ENCODE measurements around the gene MEG3.

Gene MEG3

GRCh38 chr14:100866666-100867630, 41.0 kb downstream of the MEG3 start:
- DNase-seq (ENCODE audit: low read depth), result no peak
- H3K4me3 ChIP-seq (ENCODE audit: low read depth, low read length), result no peak overlapping the region
- TF ChIP-seq, protein P1, sequence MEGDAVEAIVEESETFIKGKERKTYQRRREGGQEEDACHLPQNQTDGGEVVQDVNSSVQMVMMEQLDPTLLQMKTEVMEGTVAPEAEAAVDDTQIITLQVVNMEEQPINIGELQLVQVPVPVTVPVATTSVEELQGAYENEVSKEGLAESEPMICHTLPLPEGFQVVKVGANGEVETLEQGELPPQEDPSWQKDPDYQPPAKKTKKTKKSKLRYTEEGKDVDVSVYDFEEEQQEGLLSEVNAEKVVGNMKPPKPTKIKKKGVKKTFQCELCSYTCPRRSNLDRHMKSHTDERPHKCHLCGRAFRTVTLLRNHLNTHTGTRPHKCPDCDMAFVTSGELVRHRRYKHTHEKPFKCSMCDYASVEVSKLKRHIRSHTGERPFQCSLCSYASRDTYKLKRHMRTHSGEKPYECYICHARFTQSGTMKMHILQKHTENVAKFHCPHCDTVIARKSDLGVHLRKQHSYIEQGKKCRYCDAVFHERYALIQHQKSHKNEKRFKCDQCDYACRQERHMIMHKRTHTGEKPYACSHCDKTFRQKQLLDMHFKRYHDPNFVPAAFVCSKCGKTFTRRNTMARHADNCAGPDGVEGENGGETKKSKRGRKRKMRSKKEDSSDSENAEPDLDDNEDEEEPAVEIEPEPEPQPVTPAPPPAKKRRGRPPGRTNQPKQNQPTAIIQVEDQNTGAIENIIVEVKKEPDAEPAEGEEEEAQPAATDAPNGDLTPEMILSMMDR (conservative IDR thresholded peaks at IDR 0.05; ENCODE audit: low read depth, low read length), result no peak

GRCh38 chr14:100867631-100868315, 41.9 kb downstream of the MEG3 start:
- TF ChIP-seq, protein P1 (conservative IDR thresholded peaks at IDR 0.05; ENCODE audit: low read depth, low read length), result no peak
- H3K4me3 ChIP-seq (ENCODE audit: low read depth, low read length), result no peak overlapping the region
- no peak for DNase-seq (ENCODE audit: low read depth)

DNA sequence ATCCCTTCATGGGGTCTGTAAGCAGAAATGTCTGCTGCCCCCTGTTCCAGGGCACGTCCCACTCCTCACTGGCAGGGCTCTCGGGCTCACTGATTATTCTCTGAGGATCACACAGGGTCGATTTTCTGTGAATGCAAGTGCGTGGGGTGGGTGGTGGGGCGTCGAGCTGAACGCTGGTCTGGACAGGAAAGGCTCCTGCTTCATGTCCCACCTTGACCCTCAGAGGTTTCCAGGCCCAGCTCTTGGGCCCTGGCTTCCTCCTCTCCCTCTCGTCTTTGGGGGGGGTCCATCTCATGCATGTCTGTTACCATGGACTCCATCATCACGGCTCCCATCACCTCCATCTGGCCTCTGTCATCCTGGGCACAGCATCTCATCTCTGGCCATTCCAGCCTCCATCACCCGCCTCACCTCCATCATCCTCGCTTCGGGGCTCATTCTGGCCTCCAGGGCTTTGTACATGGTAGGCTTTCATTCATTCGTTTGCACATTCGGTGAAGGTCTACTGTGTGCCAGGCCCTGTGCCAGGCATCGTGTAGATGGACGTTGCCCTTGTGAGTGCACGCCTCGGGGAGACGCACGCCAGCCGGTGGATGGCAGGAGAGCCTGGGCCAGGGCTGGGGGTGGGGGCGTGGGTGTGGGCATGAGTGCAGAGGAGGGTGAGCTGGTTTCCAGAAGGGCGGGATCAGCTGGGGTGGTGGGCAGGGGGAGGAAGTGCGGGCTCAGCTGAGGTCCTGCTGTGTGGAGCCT, 42.9 kb downstream of the MEG3 start:
- H3K4me3 ChIP-seq (ENCODE audit: low read depth, low read length), result no peak overlapping the region
- TF ChIP-seq, protein P1 (conservative IDR thresholded peaks at IDR 0.05; ENCODE audit: low read depth, low read length), result no peak
- DNase-seq (ENCODE audit: low read depth), result no peak

- TF ChIP-seq, protein P1 (conservative IDR thresholded peaks at IDR 0.05; ENCODE audit: low read depth, low read length), result no peak
- DNase-seq (ENCODE audit: low read depth), result peak; percentile 54
- H3K4me3 ChIP-seq (ENCODE audit: low read depth, low read length), result no peak overlapping the region
Measured at GRCh38 chr14:100871234-100872186, 45.6 kb downstream of the MEG3 start.

DNA sequence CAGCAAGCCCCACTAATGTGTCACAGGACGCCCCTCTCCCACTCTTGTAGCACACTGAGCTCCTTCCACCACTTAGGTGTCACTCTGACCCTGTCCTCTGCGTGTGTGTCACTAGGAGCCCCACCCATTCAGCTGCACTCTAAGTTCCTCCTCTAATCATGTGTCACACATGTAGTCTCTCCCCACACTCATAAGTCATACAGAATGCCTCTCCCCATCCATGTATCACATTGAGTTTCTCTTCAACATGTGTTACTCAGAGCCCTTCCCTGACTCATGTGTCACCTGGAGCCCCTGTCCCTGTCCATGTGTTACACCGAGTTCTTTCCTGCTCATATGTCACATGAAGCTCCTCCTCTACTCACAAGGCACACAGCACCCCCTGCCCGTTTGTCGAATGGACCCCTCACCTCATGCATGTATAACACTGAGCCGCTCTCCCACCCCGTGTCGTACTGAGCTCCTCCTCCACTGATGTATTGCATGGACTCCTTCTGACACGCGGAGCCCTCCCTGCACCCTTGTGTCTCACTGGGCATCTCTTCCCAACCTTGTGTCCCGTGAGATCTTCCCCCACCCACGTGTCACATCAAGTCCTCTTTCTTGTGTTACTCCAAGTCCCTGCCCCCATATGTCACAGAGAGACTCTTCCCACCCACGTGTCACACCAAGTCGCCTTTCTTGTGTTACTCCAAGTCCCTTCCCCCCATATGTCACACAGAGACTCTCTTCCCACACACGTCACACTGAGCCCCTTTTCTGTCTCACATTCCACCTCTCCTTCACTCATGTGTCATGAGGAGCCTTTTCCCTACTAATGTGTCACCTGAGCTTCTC, 46.6 kb downstream of the MEG3 start:
- peak; percentile 17 for DNase-seq (ENCODE audit: low read depth)
- TF ChIP-seq, protein P1 (conservative IDR thresholded peaks at IDR 0.05; ENCODE audit: low read depth, low read length), result no peak
- H3K4me3 ChIP-seq (ENCODE audit: low read depth, low read length), result no peak overlapping the region
